Stimulated activated naive B cell treated with anti-CD40 and anti-IgM and Interleukin-4, amounts not matched to agents 10 μg/mL and 1 μg/mL and 100 μg/mL, for 72 hours (primary cell): ENCODE measurements around the gene SPATA16.
"Not testable (repeated sequence)": the region's sequence is repeated elsewhere in the genome, so short reads cannot be mapped to it uniquely, and the experiment has no call there.

Experiments
- ATAC-seq, 2 donors: fragments of 150-1000 bp; cut with Tn5 transposase; replicated peaks; 2 replicates each; pipeline ENCODE4 v1.10.0; 2021; ENCODE audit warnings: moderate library complexity in 1 of 2
- DNase-seq: peaks from one replicate; pipeline ENCODE4 v3.0.0; 2021
- H3K27ac Mint-ChIP-seq: one replicate; pipeline ENCODE4 v1.8.0; 2022; ENCODE audit warnings: mild to moderate bottlenecking, mixed read lengths
- H3K27me3 Mint-ChIP-seq, 2 donors: one replicate each; pipeline ENCODE4 v1.8.0; 2022; ENCODE audit warnings: mixed read lengths in 2 of 2
- H3K36me3 Mint-ChIP-seq, 2 donors: one replicate each; pipeline ENCODE4 v1.8.0; 2022; ENCODE audit warnings: mixed read lengths in 2 of 2, mild to moderate bottlenecking in 1 of 2
- H3K4me1 Mint-ChIP-seq, 2 donors: one replicate each; pipeline ENCODE4 v1.8.0; 2022; ENCODE audit warnings: mixed read lengths in 2 of 2, mild to moderate bottlenecking in 1 of 2
- H3K4me3 Mint-ChIP-seq, 2 donors: one replicate each; pipeline ENCODE4 v1.8.0; 2022; ENCODE audit warnings: mild to moderate bottlenecking in 2 of 2, mixed read lengths in 2 of 2, moderate library complexity in 1 of 2
- H3K9me3 Mint-ChIP-seq, 2 donors: one replicate each; pipeline ENCODE4 v1.8.0; 2022; ENCODE audit warnings: mixed read lengths in 2 of 2, mild to moderate bottlenecking in 1 of 2

SPATA16 gene

DNA sequence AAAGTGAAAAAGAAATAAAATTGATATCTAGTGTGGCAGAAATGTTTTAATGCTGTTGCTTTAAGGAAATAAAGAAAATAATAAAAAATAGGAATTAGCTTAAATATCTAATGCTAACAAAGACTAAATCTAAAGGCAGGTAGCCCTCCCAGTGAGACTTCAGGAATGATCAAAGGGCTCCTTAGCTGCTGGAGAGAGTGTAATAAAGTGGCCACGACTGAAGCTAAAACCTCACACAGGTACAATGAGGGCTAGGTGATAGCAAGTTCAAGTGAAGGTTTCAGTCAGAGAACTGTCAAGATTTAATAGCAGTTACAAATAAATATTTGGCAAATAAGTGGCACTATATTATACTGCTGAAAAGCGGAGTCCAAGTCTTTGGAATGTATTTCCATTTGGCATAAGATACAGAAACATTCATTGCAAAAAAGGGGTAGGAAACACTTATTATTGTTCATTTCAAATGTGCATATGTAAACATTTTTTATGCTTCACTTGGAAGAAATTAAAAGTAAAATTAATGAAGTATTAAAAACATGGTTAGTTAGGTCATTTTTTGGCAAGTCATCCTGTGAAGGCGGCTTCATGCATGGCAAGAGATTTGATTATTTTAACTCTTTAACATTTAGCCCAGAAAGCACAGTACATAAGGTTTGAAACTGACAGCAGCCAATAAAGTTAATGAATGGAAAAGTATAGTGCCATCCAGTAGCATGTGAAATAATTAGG is 222.3 kb downstream of the SPATA16 start:
- no peaks in the 10 kb centered on the region for H3K4me1 Mint-ChIP-seq
- no peaks in the 10 kb centered on the region for H3K27me3 Mint-ChIP-seq
- no peak overlapping the region for H3K27ac Mint-ChIP-seq
- DNase-seq (no peak), ATAC-seq (no peak)
- no peaks in the 10 kb centered on the region for H3K9me3 Mint-ChIP-seq
- no peaks in the 10 kb centered on the region for H3K36me3 Mint-ChIP-seq
- H3K4me3 Mint-ChIP-seq = no peak overlapping the region

DNA sequence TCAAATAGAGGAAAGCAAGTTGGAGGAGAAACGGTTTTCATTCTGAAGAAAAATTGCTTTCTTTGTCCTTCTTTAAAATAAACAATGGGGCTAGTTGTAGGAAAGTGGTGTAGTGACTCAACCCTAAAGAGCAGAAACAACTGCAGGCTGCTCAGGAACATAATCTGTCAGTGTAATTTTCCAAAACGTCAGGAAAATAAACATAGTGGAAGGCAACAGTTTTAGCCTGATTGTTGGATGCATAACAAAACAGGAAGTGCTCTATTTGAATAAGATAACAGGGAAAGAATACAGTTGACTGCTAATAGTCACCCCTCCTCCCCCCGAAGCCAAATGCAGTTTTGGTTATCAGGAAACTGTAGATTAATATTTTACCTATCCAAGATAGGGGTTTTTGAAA is 222.9 kb downstream of the SPATA16 start:
- H3K9me3 Mint-ChIP-seq = no peaks in the 10 kb centered on the region
- ATAC-seq (no peak), DNase-seq (no peak)
- H3K27ac Mint-ChIP-seq = no peak overlapping the region
- no peaks in the 10 kb centered on the region for H3K36me3 Mint-ChIP-seq
- no peak overlapping the region for H3K4me3 Mint-ChIP-seq
- no peaks in the 10 kb centered on the region for H3K4me1 Mint-ChIP-seq
- no peaks in the 10 kb centered on the region for H3K27me3 Mint-ChIP-seq

DNA sequence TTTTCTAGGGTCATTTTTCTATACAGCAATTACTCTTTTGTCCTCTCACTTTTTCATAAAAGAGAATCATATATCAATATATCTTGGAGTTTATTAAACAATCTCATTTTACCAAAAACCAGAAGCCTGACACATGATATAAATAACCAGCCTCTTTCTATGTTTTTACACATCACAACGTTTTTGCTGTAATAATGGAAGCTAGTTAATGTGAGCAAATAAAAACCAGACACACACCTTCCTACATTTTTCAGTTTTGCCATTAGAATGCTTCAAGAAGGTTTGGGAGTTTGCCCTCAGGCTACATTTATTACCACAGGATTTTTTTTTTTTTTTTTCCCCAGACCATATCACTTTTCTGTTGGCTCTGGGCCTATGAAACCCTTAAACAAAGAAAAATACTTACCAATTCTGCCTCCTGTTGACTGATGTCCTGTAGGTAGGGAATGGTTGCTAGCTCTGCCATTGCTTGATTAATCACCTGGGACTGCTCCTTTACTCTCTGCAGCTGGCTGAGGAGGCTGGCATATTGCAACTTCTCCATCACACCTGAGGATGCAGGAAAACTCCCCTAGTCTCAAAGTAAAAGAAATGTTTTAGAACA is 225.0 kb downstream of the SPATA16 start:
- H3K4me3 Mint-ChIP-seq = no peak overlapping the region
- no peak for ATAC-seq
- no peaks in the 10 kb centered on the region for H3K27me3 Mint-ChIP-seq
- no peak overlapping the region for H3K27ac Mint-ChIP-seq
- H3K4me1 Mint-ChIP-seq = no peaks in the 10 kb centered on the region
- no peak for DNase-seq
- no peaks in the 10 kb centered on the region for H3K36me3 Mint-ChIP-seq
- no peaks in the 10 kb centered on the region for H3K9me3 Mint-ChIP-seq

DNA sequence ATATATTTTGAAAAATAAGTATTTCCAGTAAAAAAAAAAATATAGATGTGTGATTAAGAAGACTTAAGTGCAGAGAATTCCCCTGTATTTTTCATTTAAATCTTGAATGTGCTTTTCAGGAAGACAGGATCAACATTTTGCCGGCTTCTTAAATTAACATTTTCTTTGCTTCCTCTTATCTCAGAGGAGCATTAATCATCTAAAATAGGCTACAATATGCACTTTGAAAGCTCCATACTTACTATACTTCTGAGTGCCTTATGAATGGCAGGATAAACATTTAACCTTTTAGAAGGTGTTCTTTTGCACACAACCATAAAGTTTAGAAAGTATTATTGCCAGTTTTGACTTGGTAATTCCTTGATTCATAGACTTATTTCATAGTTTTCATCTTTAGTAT is 226.2 kb downstream of the SPATA16 start:
- Mint-ChIP-seq H3K4me1 (no peaks in the 10 kb centered on the region), H3K9me3 (peaks cover 0 to 2% of the 10 kb centered on the region in 2 donors), H3K27me3 (no peaks in the 10 kb centered on the region), H3K4me3 (no peak overlapping the region), H3K27ac (no peak overlapping the region), H3K36me3 (no peaks in the 10 kb centered on the region)
- DNase-seq = no peak
- ATAC-seq = no peak

DNA sequence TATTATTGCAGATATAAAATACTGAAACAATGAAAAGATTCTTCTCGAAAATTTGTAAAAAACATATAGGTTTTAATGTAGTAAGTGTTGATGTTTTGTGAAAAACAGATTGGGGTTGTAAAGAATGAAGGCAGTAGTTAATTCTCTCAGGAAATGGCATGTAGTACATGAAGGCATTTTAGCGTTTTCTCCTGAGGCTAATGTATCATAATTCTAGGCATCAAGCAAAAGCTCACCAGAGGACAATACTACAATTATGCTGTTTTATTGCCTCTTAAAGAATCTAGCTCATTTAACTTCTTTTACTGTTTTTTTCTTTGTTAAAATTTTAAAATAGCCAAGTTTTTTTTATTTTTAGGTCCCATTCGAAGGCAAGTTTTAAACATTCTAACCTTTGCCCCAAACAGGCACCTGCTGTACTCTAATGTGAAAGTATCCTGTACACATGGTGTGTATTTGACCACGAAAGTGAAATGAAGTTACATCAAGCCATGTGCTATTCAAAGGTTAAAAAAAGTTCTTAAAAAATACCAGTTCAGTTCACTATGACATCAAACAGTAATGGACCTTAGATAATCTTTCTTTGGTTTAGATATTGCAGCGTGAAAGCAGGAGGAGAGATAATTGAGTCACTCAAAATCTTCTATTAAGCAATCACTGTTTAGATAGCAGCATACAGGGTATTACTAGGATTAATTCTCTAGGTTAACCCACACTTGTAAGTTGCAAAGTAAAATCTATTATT is 227.0 kb downstream of the SPATA16 start:
- Mint-ChIP-seq H3K27ac (no peak overlapping the region), H3K4me3 (no peak overlapping the region), H3K36me3 (no peaks in the 10 kb centered on the region), H3K9me3 (peaks cover 0 to 2% of the 10 kb centered on the region in 2 donors), H3K4me1 (no peaks in the 10 kb centered on the region), H3K27me3 (no peaks in the 10 kb centered on the region)
- ATAC-seq (no peak), DNase-seq (no peak)

DNA sequence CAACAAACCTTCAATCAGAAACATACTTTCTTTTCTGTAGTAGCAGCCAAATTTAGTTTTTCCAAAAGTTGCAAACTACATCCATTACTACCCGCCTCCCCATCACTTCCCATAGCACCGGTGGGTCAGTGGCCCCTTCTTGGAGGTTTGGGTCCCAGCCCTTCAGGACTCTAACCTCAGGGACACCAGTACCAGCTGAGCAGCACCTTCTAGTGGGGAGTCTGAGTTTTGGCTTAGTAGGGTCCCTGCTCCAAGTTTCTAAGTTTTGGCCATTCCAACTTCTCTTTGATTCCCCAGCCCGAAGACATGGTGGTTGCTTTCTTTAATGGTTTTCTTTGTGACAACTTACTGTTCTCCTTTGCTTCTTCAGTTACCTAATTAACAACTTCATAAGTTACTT is 229.9 kb downstream of the SPATA16 start:
- Mint-ChIP-seq H3K27me3 (no peaks in the 10 kb centered on the region), H3K36me3 (no peaks in the 10 kb centered on the region), H3K4me1 (no peaks in the 10 kb centered on the region), H3K27ac (no peak overlapping the region), H3K4me3 (no peak overlapping the region), H3K9me3 (peaks cover 0 to 2% of the 10 kb centered on the region in 2 donors)
- DNase-seq = no peak
- ATAC-seq = no peak

DNA sequence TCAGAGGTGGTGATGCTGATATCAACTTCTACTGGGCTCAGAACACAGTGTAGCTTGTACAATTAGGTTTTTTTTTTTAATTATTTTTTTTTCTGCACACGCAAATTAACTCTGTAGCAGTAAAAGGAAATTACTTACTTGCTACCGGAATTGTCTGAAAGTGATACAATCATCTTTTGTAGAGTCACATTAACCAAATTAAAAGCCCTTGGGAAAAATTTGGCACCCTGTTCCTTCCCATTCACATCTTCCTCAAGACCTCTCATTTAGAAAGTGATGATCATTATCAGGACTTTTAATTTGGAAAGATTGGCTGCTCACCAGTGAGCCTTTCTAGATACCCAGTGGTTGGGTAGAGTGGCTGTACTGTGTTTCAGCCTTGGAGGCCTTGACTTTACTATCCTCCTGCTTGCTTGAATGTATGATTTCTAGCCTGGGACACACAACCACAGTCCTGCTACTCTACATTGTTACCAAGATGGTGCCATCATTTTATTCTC is 232.2 kb downstream of the SPATA16 start:
- Mint-ChIP-seq H3K27me3 (no peaks in the 10 kb centered on the region), H3K4me1 (no peaks in the 10 kb centered on the region), H3K4me3 (no peak overlapping the region), H3K9me3 (peaks cover 0 to 2% of the 10 kb centered on the region in 2 donors), H3K27ac (no peak overlapping the region), H3K36me3 (no peaks in the 10 kb centered on the region)
- DNase-seq (no peak), ATAC-seq (no peak)

DNA sequence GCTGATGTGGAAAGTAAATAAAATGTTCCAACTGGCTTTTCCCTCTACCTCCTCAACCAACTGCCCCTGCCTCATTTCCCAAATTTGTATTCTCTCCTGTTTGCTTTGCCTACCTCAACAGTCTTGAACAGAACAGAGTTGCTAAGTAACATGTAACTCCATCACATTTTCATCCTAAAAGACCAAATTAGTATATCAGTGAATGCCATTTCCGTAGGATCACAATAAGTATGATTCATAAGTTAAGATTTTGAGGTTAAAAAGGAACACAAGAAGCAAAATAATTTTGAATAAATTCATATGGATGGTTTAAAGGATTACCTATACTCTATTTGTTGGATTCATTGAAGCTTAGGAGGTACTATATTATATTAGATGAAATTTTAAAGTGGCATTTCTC is 235.6 kb downstream of the SPATA16 start:
- Mint-ChIP-seq H3K4me3 (no peak overlapping the region), H3K9me3 (peaks cover 0 to 1% of the 10 kb centered on the region in 2 donors), H3K27ac (no peak overlapping the region), H3K27me3 (no peaks in the 10 kb centered on the region), H3K4me1 (no peaks in the 10 kb centered on the region), H3K36me3 (no peaks in the 10 kb centered on the region)
- no peak for ATAC-seq
- DNase-seq = no peak

DNA sequence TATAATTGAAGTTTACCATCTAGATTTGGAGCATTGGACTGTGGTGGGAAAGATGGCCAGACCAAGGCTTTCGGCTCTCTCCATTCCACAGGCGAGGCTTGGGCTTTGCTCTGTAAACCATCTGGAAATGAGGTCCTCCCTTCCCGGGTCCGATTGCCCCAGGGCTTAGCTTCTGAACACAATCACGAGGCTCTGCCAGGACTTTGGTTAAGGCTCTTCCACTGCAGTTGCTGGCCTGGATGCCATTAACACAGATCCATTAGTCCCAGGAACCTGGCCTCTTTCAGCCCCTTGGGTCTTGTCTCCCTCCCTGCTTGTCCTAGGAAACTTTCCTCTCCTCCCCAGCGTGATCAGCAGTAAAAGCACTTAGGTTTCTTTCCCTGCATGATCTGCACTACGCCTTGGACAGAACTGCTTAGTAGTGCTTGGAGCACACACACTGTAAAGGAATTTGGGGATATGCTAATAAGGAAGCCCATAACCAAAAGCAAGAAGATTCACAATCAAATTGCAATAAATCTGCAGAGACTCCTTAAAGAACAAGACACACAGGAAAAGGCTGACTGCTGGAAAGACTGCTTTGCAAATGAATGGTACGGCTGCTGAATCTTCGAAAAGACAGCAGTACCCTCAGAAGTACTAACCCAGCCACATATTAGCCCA is 236.2 kb downstream of the SPATA16 start:
- no peak overlapping the region for H3K4me3 Mint-ChIP-seq
- H3K27me3 Mint-ChIP-seq = no peaks in the 10 kb centered on the region
- DNase-seq = no peak
- H3K4me1 Mint-ChIP-seq = no peaks in the 10 kb centered on the region
- peaks cover 1 to 4% of the 10 kb centered on the region in 2 donors for H3K9me3 Mint-ChIP-seq
- ATAC-seq = no peak
- H3K36me3 Mint-ChIP-seq = no peaks in the 10 kb centered on the region
- H3K27ac Mint-ChIP-seq = no peak overlapping the region

DNA sequence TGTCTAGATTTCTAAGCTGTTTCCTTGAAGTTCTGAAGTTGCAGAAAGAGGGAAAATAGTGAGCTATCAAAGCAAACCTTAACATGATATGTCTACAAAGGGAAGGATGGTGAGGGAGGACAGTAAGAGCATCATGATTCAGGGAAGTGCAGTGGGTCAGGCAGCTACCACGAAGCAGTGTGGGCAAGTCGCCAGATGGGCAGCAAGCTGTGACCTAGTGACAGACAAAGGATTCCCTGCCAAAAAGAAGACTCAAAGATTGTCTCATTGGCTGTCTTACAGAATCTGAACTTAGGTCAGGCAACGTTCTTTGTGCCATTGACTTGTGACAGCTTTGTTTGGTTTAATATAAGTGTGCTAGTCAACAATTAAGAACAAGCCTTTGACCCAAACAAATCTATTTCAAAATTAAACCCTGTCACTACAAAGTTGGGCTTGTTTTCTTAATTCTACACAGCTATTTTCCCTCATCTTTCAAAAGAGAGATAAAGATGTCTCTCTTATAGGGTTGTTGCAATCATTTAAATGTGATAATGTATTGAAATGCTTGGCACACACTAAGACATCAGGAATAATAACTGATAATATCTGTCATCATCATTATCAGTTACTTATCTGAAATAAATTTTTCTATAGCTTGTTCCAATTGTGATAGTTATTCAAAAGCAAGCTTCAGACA is 237.3 kb downstream of the SPATA16 start:
- peaks cover 3 to 10% of the 10 kb centered on the region in 2 donors for H3K9me3 Mint-ChIP-seq
- H3K27ac Mint-ChIP-seq = no peak overlapping the region
- H3K4me3 Mint-ChIP-seq = no peak overlapping the region
- ATAC-seq (no peak), DNase-seq (no peak)
- no peaks in the 10 kb centered on the region for H3K4me1 Mint-ChIP-seq
- H3K27me3 Mint-ChIP-seq = no peaks in the 10 kb centered on the region
- H3K36me3 Mint-ChIP-seq = no peaks in the 10 kb centered on the region

DNA sequence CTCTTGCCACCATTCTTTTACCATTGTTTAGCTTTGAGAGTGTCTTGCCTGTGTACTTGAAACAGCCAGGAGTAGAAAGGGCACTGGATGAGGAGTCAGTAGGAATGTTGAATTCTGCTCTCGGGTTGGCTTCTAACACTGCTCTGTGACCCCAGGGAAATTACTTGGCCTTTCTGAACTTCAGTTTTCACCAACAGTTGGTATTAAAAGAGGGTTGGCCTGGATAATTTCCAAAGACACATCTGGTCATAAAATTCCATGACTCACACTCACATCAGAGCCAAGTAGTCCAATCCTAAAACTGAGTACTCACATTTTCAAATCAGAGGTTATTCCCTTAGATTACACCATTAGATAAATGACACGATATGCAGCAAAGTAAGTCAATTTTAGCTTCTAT is 248.9 kb downstream of the SPATA16 start:
- H3K9me3 Mint-ChIP-seq = peaks cover 0 to 1% of the 10 kb centered on the region in 2 donors
- H3K4me1 Mint-ChIP-seq = no peaks in the 10 kb centered on the region

DNA sequence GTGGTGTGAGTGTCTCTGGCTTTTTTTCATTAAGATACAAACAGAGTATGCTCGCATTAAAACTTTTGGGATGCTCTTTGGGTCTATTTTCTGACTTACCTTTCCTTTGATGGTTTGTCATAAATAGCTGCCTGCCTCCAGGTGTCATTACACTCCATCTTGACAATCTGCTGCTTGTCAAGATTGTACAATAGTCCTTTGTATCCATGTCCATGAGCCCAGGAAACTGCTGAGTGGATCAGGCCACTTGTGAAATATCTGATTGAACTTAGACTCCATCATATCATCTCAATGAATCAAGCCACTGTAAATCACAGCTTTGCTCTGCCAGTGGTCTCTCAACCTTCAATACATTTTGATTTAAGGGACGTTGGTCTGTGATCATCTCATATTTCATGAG is 255.3 kb downstream of the SPATA16 start:
- no peak for ATAC-seq
- Mint-ChIP-seq H3K36me3 (peaks cover 0 to 4% of the 10 kb centered on the region in 2 donors), H3K9me3 (peaks cover 10% of the 10 kb centered on the region in 2 donors), H3K4me1 (no peaks in the 10 kb centered on the region), H3K27ac (no peak overlapping the region), H3K4me3 (no peak overlapping the region), H3K27me3 (no peaks in the 10 kb centered on the region)
- no peak for DNase-seq

More for the DNA sequence above, 248.9 kb downstream of the SPATA16 start:
- ATAC-seq (no peak), DNase-seq (no peak)
- Mint-ChIP-seq H3K27ac (no peak overlapping the region), H3K4me3 (no peak overlapping the region), H3K27me3 (no peaks in the 10 kb centered on the region), H3K36me3 (no peaks in the 10 kb centered on the region)

DNA sequence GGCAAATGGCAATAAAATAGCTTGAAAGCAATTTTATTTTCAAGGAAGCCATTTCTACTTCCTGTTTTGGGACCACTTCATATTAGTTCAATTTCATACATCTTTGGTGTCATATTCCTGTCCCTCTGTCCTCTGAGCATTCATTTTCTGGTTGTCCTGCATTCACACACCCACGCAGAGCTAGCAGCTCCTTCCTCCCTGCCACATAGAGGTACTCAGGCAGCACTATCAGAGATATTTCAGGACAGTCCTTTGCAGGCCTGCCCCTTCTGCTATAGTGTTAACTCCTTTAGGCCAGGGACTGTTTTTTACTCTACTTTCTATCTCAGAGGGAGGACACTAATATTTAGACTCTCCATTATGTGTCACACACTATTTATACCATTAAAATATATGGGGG is 258.5 kb downstream of the SPATA16 start:
- no peak for ATAC-seq
- Mint-ChIP-seq H3K27me3 (no peaks in the 10 kb centered on the region), H3K9me3 (peaks cover 19 to 20% of the 10 kb centered on the region in 2 donors), H3K36me3 (peaks cover 3 to 7% of the 10 kb centered on the region in 2 donors), H3K4me3 (no peak overlapping the region), H3K27ac (no peak overlapping the region), H3K4me1 (peaks cover 0 to 2% of the 10 kb centered on the region in 2 donors)
- no peak for DNase-seq

DNA sequence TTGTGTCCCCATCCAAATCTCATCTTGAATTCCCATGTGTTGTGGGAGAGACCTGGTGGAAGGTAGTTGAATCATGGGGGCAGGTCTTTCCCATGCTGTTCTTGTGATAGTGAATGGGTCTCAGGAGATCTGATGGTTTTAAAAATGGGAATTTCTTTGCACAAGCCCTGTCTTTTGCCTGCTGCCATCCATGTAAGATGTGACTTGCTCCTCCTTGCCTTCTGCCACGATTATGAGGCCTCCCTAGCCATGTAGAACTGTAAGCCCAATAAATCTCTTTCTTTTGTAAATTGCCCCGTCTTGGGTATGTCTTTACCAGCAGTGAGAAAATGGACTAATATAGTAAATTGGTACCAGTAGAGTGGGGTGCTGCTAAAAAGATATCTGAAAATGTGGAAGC is 261.7 kb downstream of the SPATA16 start:
- H3K27ac Mint-ChIP-seq, H3K27me3 Mint-ChIP-seq, H3K36me3 Mint-ChIP-seq, H3K4me3 Mint-ChIP-seq, DNase-seq, ATAC-seq: not testable (repeated sequence)
- H3K4me1 Mint-ChIP-seq = peaks cover 2 to 13% of the 10 kb centered on the region in 2 donors
- peaks cover 19 to 20% of the 10 kb centered on the region in 2 donors for H3K9me3 Mint-ChIP-seq
